MM.1S (cell line): Measurements from ENCODE around the gene MANBA.
"Not testable (repeated sequence)": the region's sequence is repeated elsewhere in the genome, so short reads cannot be mapped to it uniquely, and the experiment has no call there.

Experiments used
- DNase-seq: peaks from one replicate; pipeline ENCODE4 v3.0.0-alpha.2; 2015
- H2AFZ ChIP-seq: fragments of 300-600 bp; sonication (generic); 2 replicates; pipeline ENCODE4 v1.6.0; 2016; ENCODE audit warnings: antibody characterized with exemption, low read length
- H3F3A ChIP-seq: fragments of 300-600 bp; sonication (generic); 2 replicates; pipeline ENCODE4 v1.6.1; 2016; ENCODE audit warnings: mild to moderate bottlenecking, antibody characterized with exemption, low read length, moderate library complexity, mixed read lengths; ENCODE audit not compliant: insufficient read depth
- H3K27ac ChIP-seq: fragments of 300-600 bp; sonication (generic); 2 replicates; pipeline ENCODE4 v1.5.1; 2016; ENCODE audit warnings: mild to moderate bottlenecking, low read length
- H3K27me3 ChIP-seq: fragments of 300-600 bp; sonication (generic); replicated peaks from 2 replicates; pipeline ENCODE4 v1.6.0; 2016; ENCODE audit warnings: low read length; ENCODE audit not compliant: insufficient read depth
- H3K36me3 ChIP-seq: fragments of 300-600 bp; sonication (generic); replicated peaks from 2 replicates; pipeline ENCODE4 v1.6.1; 2016; ENCODE audit warnings: mild to moderate bottlenecking, low read length, mixed read lengths; ENCODE audit not compliant: insufficient read depth
- H3K4me1 ChIP-seq: fragments of 300-600 bp; sonication (generic); 2 replicates; pipeline ENCODE4 v1.6.1; 2016; ENCODE audit warnings: low read length, mixed read lengths
- H3K4me2 ChIP-seq: fragments of 300-600 bp; sonication (generic); 2 replicates; pipeline ENCODE4 v1.6.0; 2016; ENCODE audit warnings: low read depth, low read length
- H3K4me3 ChIP-seq: fragments of 300-600 bp; sonication (generic); 2 replicates; pipeline ENCODE4 v1.5.1; 2016; ENCODE audit warnings: low read length, mixed read lengths
- H3K79me2 ChIP-seq: fragments of 300-600 bp; sonication (generic); 2 replicates; pipeline ENCODE4 v1.6.1; 2016; ENCODE audit warnings: mixed run types, low read length, mixed read lengths
- H3K9ac ChIP-seq: fragments of 300-600 bp; sonication (generic); 2 replicates; pipeline ENCODE4 v1.6.1; 2016; ENCODE audit warnings: low read length, mixed read lengths
- H3K9me2 ChIP-seq: fragments of 300-600 bp; sonication (generic); replicated peaks from 2 replicates; pipeline ENCODE4 v1.6.1; 2016; ENCODE audit warnings: mild to moderate bottlenecking, low read length, mixed read lengths; ENCODE audit not compliant: insufficient read depth
- H3K9me3 ChIP-seq: fragments of 300-600 bp; sonication (generic); replicated peaks from 2 replicates; pipeline ENCODE4 v1.6.1; 2016; ENCODE audit warnings: mild to moderate bottlenecking, low read length, mixed read lengths; ENCODE audit not compliant: insufficient read depth
- H4K20me1 ChIP-seq: fragments of 300-600 bp; sonication (generic); 2 replicates; pipeline ENCODE4 v1.6.1; 2016; ENCODE audit warnings: mild to moderate bottlenecking, low read length, moderate library complexity, mixed read lengths; ENCODE audit not compliant: insufficient read depth
- CTCF ChIP-seq: fragments of 300-600 bp; sonication (generic); IDR thresholded peaks from 2 replicates; pipeline ENCODE4 v1.5.1; 2016; ENCODE audit warnings: antibody characterized with exemption, low read length, mixed read lengths
- EZH2 ChIP-seq: fragments of 300-600 bp; sonication (generic); optimal IDR thresholded peaks from 2 replicates; pipeline ENCODE3; 2017; ENCODE audit warnings: low read depth, mild to moderate bottlenecking, antibody characterized with exemption, low read length, mixed read lengths
- EZH2phosphoT487 ChIP-seq: fragments of 300-600 bp; sonication (generic); IDR thresholded peaks from 2 replicates; pipeline ENCODE4 v1.6.1; 2018; ENCODE audit warnings: antibody characterized with exemption, low read length

Gene MANBA

GRCh38 chr4:102758241-102759160 lies 2.3 kb downstream of the MANBA start:
- no peak overlapping the region for H3K4me2 ChIP-seq

GRCh38 chr4:102757681-102758080 lies 3.1 kb downstream of the MANBA start:
- H3K79me2 ChIP-seq, result peaks cover 50% of the 10 kb centered on the region
- H3K36me3 ChIP-seq, result no peaks in the 10 kb centered on the region
- H3F3A ChIP-seq, result no peaks in the 10 kb centered on the region
- H3K4me1 ChIP-seq, result peaks cover 11% of the 10 kb centered on the region
- TF ChIP-seq EZH2phosphoT487, result no peak
- TF ChIP-seq EZH2, result no peak
- no peak for TF ChIP-seq CTCF
- no peak for DNase-seq
- H2AFZ ChIP-seq, result no peak overlapping the region
- no peaks in the 10 kb centered on the region for H3K27me3 ChIP-seq
- no peak overlapping the region for H3K9ac ChIP-seq
- H3K4me3 ChIP-seq, result no peak overlapping the region
- no peaks in the 10 kb centered on the region for H3K9me3 ChIP-seq
- H3K27ac ChIP-seq, result no peak overlapping the region
- H4K20me1 ChIP-seq, result no peaks in the 10 kb centered on the region
- H3K9me2 ChIP-seq, result no peaks in the 10 kb centered on the region
- no peak overlapping the region for H3K4me2 ChIP-seq

More at GRCh38 chr4:102758241-102759160, 2.3 kb downstream of the MANBA start:
- Histone ChIP-seq H3K9me3 (no peaks in the 10 kb centered on the region), H2AFZ (no peak overlapping the region), H3K9me2 (no peaks in the 10 kb centered on the region), H3F3A (no peaks in the 10 kb centered on the region), H3K79me2 (peaks cover 47% of the 10 kb centered on the region), H3K36me3 (no peaks in the 10 kb centered on the region), H3K4me1 (peaks cover 11% of the 10 kb centered on the region), H4K20me1 (no peaks in the 10 kb centered on the region), H3K9ac (no peak overlapping the region), H3K4me3 (no peak overlapping the region), H3K27me3 (no peaks in the 10 kb centered on the region), H3K27ac (no peak overlapping the region)
- TF ChIP-seq CTCF (no peak), EZH2 (no peak), EZH2phosphoT487 (no peak)
- DNase-seq, result no peak

GRCh38 chr4:102754044-102754443 lies 6.7 kb downstream of the MANBA start:
- H3K9ac ChIP-seq, result no peak overlapping the region
- peaks cover 58% of the 10 kb centered on the region for H3K79me2 ChIP-seq
- H3K4me2 ChIP-seq, result no peak overlapping the region
- no peak overlapping the region for H2AFZ ChIP-seq
- no peaks in the 10 kb centered on the region for H4K20me1 ChIP-seq
- H3F3A ChIP-seq, result no peaks in the 10 kb centered on the region
- no peak for TF ChIP-seq EZH2phosphoT487
- H3K27ac ChIP-seq, result no peak overlapping the region
- H3K27me3 ChIP-seq, result no peaks in the 10 kb centered on the region
- no peaks in the 10 kb centered on the region for H3K9me2 ChIP-seq
- H3K36me3 ChIP-seq, result no peaks in the 10 kb centered on the region
- no peak overlapping the region for H3K4me3 ChIP-seq
- DNase-seq, result no peak
- no peaks in the 10 kb centered on the region for H3K9me3 ChIP-seq
- H3K4me1 ChIP-seq, result no peaks in the 10 kb centered on the region

GRCh38 chr4:102751941-102752340 lies 8.8 kb downstream of the MANBA start:
- H3K27me3 ChIP-seq, result no peaks in the 10 kb centered on the region
- TF ChIP-seq CTCF (no peak), EZH2phosphoT487 (no peak), EZH2 (no peak)
- H2AFZ ChIP-seq, result no peak overlapping the region
- peaks cover 37% of the 10 kb centered on the region for H3K79me2 ChIP-seq
- no peak overlapping the region for H3K27ac ChIP-seq
- no peak overlapping the region for H3K4me2 ChIP-seq
- H3F3A ChIP-seq, result no peaks in the 10 kb centered on the region
- no peak overlapping the region for H3K9ac ChIP-seq
- no peaks in the 10 kb centered on the region for H3K4me1 ChIP-seq
- H3K9me2 ChIP-seq, result no peaks in the 10 kb centered on the region
- H3K4me3 ChIP-seq, result no peak overlapping the region
- H4K20me1 ChIP-seq, result no peaks in the 10 kb centered on the region
- no peaks in the 10 kb centered on the region for H3K9me3 ChIP-seq
- DNase-seq, result no peak
- no peaks in the 10 kb centered on the region for H3K36me3 ChIP-seq

- not testable (repeated sequence) for H3K4me2 ChIP-seq, H3K36me3 ChIP-seq, H2AFZ ChIP-seq, H3K9me2 ChIP-seq, H3K27ac ChIP-seq, H3K4me3 ChIP-seq, H3K79me2 ChIP-seq, H4K20me1 ChIP-seq, DNase-seq, H3K27me3 ChIP-seq, H3K4me1 ChIP-seq, H3K9ac ChIP-seq, H3K9me3 ChIP-seq, H3F3A ChIP-seq
Observed at GRCh38 chr4:102743352-102743751, 17.4 kb downstream of the MANBA start.
